ENCODE data around the gene CLDN4. TPM values are rescaled to one million over a fixed set of nuclear protein-coding genes. Genes with fewer than 3 reads are reported as not detected.
"Not testable (repeated sequence)": the region's sequence is repeated elsewhere in the genome, so short reads cannot be mapped to it uniquely, and the experiment has no call there.

CLDN4 gene
- total RNA-seq, 1 donor from 2014 or later: not detected

DNA sequence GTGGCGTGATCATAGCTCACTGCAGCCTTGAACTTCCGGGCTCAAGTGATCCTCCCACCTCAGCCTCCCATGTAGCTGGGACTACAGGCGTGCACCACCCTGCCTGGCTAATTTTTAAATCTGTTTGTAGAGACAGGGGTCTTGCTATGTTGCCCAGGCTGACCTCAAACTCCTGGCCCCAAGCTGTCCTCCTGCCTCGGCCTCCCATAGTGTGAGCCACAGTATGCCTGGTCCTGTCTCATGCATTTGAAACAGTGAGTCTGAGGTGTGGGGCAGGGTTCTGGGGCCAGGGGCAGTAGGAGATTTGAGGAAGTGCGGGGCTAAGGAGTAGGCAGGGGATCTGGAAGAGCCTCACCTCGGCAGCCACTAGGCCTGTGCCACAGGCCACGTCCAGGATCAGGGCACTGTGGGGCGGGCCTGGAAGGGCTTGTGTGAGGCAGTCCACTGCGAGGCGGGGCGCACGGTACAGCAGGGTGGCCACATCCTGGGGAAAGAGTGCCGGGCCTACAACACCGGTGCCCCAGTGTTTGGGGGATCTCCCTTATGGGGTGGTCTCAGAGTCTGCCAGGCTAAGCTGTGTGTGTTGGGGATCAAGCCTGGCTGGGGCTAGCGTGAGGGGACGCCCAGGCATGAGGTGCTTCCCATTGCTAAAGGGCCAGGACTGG is 10.1 kb downstream of the CLDN4 start:
- no peaks in the 10 kb centered on the region for H3K36me3 Mint-ChIP-seq (ENCODE audit: low read depth)
- H3K27me3 Mint-ChIP-seq (ENCODE audit: insufficient read depth): peaks cover 9% of the 10 kb centered on the region
- no peak overlapping the region for H3K27ac Mint-ChIP-seq
- H3K9me3 Mint-ChIP-seq: no peaks in the 10 kb centered on the region
- DNase-seq (ENCODE audit: low spot score): no peak
- intact Hi-C loops (cut with micrococcal nuclease): no loop called here
- peak overlapping the region; percentile 30 for H3K4me3 Mint-ChIP-seq
- H3K4me1 Mint-ChIP-seq (ENCODE audit: low read depth): peaks cover 10% of the 10 kb centered on the region

- Mint-ChIP-seq H3K27me3 (ENCODE audit: insufficient read depth) (peaks cover 10% of the 10 kb centered on the region), H3K4me1 (ENCODE audit: low read depth) (peaks cover 10% of the 10 kb centered on the region), H3K9me3 (no peaks in the 10 kb centered on the region), H3K36me3 (ENCODE audit: low read depth) (no peaks in the 10 kb centered on the region), H3K27ac (no peak overlapping the region), H3K4me3 (peak overlapping the region; percentile 83)
- no peak for DNase-seq (ENCODE audit: low spot score)
- intact Hi-C loops (cut with micrococcal nuclease): loop anchor here (1.0 to 2.0 kb wide), 6 partner anchors 10 to 319 kb away; partner anchors contain the start of genes ABHD11, BAZ1B, BUD23 and DNAJC30
Measured at GRCh38 chr7:73841689-73842066, 10.9 kb downstream of the CLDN4 start.

DNA sequence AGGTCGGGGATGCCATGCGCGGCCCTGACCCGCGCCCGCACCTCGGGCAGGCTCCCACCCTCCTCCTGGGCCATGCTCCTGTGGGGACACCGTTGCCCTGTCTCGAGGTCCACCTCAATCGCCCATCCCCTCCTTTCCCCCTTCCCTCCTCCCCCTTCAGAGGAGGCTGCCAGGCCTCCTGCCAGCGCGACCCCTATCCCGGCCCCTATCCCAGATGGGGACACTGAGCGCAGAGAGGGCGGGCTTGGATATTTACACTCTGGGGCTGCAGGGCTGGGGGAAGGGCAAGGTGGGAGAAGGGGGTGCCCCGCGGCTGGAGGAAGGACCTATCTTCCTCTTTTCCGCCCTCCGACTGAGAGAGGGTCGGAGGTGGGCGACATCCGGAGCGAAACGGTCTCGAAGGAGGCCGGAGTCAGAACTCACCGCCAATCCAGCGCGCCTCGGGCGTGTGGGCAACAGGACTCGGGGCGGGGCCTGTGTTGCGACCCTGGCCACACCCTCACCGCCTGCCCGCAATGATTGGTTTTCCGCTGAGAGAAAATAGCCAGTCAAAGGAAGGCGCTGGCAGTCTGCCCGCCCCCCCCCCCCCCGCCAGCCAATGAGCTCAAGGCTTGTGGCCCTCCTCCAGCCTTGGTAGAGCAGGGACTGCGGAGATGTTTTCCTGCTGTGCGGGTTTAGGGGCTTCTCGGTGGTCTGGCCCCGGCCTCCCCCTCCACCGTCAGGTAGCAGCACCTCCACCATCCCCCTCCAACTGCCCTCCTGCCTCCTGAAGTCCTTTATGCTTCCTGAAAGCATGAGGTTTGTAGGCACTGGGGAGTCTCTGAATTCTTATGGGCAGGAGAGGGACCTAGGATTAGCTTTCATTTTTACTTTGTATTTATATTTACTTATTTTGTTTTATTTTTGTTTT is 11.5 kb downstream of the CLDN4 start, which contains the start of gene METTL27:
METTL27 (minus strand) TSS at position 450 of the 910 bp plus-strand sequence; CDS start at position 74, 376 bp downstream.
- intact Hi-C loops (cut with micrococcal nuclease): loop anchor here (1.0 to 2.0 kb wide), 6 partner anchors 9 to 320 kb away; partner anchors contain the start of genes ABHD11, BAZ1B, BUD23 and DNAJC30
- Mint-ChIP-seq H3K27ac (peak within 1 kb of the TSS; percentile 73), H3K4me3 (peak within 1 kb of the TSS; percentile 83), H3K36me3 (ENCODE audit: low read depth) (no peaks in the 10 kb centered on the region), H3K4me1 (ENCODE audit: low read depth) (peaks cover 10% of the 10 kb centered on the region), H3K9me3 (no peaks in the 10 kb centered on the region), H3K27me3 (ENCODE audit: insufficient read depth) (peaks cover 10% of the 10 kb centered on the region)
- DNase-seq (ENCODE audit: low spot score): peak; percentile 87

- Mint-ChIP-seq H3K9me3 (no peaks in the 10 kb centered on the region), H3K36me3 (ENCODE audit: low read depth) (no peaks in the 10 kb centered on the region), H3K27ac (no peak overlapping the region), H3K4me1 (ENCODE audit: low read depth) (peaks cover 10% of the 10 kb centered on the region), H3K27me3 (ENCODE audit: insufficient read depth) (peaks cover 14% of the 10 kb centered on the region), H3K4me3 (peak overlapping the region; percentile 63)
- intact Hi-C loops (cut with micrococcal nuclease): no loop called here
- no peak for DNase-seq (ENCODE audit: low spot score)
Measured at GRCh38 chr7:73844131-73844547, 13.3 kb downstream of the CLDN4 start.

- DNase-seq (ENCODE audit: low spot score): no peak
- Mint-ChIP-seq H3K27me3 (ENCODE audit: insufficient read depth) (peaks cover 14% of the 10 kb centered on the region), H3K27ac (no peak overlapping the region), H3K36me3 (ENCODE audit: low read depth) (no peaks in the 10 kb centered on the region), H3K9me3 (no peaks in the 10 kb centered on the region), H3K4me3 (no peak overlapping the region), H3K4me1 (ENCODE audit: low read depth) (peaks cover 10% of the 10 kb centered on the region)
- intact Hi-C loops (cut with micrococcal nuclease): no loop called here
Measured at GRCh38 chr7:73844848-73845460, 14.2 kb downstream of the CLDN4 start.

- intact Hi-C loops (cut with micrococcal nuclease); H3K36me3 Mint-ChIP-seq (ENCODE audit: low read depth); DNase-seq (ENCODE audit: low spot score); H3K9me3 Mint-ChIP-seq; H3K4me3 Mint-ChIP-seq; H3K27ac Mint-ChIP-seq: not testable (repeated sequence)
- Mint-ChIP-seq H3K4me1 (ENCODE audit: low read depth) (peaks cover 11% of the 10 kb centered on the region), H3K27me3 (ENCODE audit: insufficient read depth) (peaks cover 14% of the 10 kb centered on the region)
Measured at GRCh38 chr7:73845701-73846195, 15.0 kb downstream of the CLDN4 start.

GRCh38 chr7:73847941-73848723 is 17.3 kb downstream of the CLDN4 start:
- Mint-ChIP-seq H3K4me3 (no peak overlapping the region), H3K9me3 (no peaks in the 10 kb centered on the region), H3K27me3 (ENCODE audit: insufficient read depth) (peaks cover 14% of the 10 kb centered on the region), H3K36me3 (ENCODE audit: low read depth) (no peaks in the 10 kb centered on the region), H3K27ac (no peak overlapping the region), H3K4me1 (ENCODE audit: low read depth) (peaks cover 28% of the 10 kb centered on the region)
- intact Hi-C loops (cut with micrococcal nuclease): no loop called here
- no peak for DNase-seq (ENCODE audit: low spot score)

DNA sequence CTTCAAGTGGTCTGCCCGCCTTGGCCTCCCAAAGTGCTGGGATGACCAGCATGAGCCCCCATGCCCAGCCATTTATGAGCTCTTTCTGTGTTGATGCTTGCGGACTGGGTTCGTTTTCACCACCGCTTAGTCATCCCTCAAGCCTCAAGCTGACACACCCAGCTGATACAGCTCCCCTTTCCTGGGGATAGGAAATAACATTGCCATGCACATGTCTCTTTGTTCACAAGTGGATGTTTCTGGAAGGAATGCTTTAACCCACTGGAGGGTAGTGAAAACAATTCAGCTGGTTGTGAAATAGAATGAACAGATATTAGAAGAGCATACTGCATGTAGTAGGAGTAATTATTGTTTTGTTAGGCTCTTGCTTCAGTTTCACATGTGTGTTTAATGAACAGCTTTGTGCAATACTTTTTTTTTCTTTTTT is 20.0 kb downstream of the CLDN4 start:
- Mint-ChIP-seq H3K36me3 (ENCODE audit: low read depth) (no peaks in the 10 kb centered on the region), H3K4me1 (ENCODE audit: low read depth) (peaks cover 25% of the 10 kb centered on the region), H3K27ac (peak overlapping the region; percentile 52), H3K9me3 (no peaks in the 10 kb centered on the region), H3K4me3 (no peak overlapping the region), H3K27me3 (ENCODE audit: insufficient read depth) (peaks cover 13% of the 10 kb centered on the region)
- DNase-seq (ENCODE audit: low spot score): no peak
- intact Hi-C loops (cut with micrococcal nuclease): loop anchor here (1.0 to 10.0 kb wide), 4 partner anchors 8 to 246 kb away; partner anchors contain the start of genes ABHD11 and METTL27

- Mint-ChIP-seq H3K4me3 (no peak overlapping the region), H3K36me3 (ENCODE audit: low read depth) (no peaks in the 10 kb centered on the region), H3K4me1 (ENCODE audit: low read depth) (peaks cover 26% of the 10 kb centered on the region), H3K27ac (peak overlapping the region; percentile 15), H3K9me3 (no peaks in the 10 kb centered on the region), H3K27me3 (ENCODE audit: insufficient read depth) (peaks cover 13% of the 10 kb centered on the region)
- intact Hi-C loops (cut with micrococcal nuclease): loop anchor here (1.0 to 10.0 kb wide), 4 partner anchors 9 to 247 kb away; partner anchors contain the start of genes ABHD11 and METTL27
- no peak for DNase-seq (ENCODE audit: low spot score)
Measured at GRCh38 chr7:73851410-73852338, 20.9 kb downstream of the CLDN4 start.

DNA sequence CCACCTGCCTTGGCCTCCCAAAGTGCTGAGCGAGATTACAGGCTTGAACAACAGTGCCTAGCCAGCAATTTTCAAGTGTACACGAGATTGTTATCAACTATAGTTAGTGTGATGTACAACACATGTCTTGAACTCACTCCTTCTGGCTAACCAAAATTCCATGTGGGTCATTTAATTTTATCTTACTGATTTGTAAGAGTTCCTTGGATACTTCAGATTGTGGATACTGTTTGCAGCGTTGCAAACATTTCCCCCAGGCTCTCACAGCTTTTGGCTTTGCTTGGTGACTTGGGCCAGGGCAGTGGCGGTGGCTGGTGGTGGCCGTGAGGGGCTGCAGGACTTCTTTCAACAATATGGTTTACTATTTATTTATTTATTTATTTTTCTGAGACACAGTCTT is 21.7 kb downstream of the CLDN4 start:
- no peak for DNase-seq (ENCODE audit: low spot score)
- Mint-ChIP-seq H3K27me3 (ENCODE audit: insufficient read depth) (peaks cover 17% of the 10 kb centered on the region), H3K36me3 (ENCODE audit: low read depth) (no peaks in the 10 kb centered on the region), H3K9me3 (no peaks in the 10 kb centered on the region), H3K27ac (no peak overlapping the region), H3K4me3 (no peak overlapping the region), H3K4me1 (ENCODE audit: low read depth) (peaks cover 26% of the 10 kb centered on the region)
- intact Hi-C loops (cut with micrococcal nuclease): loop anchor here (10.0 kb wide), 1 partner anchor 248 kb away; no protein-coding TSS in a partner anchor

DNA sequence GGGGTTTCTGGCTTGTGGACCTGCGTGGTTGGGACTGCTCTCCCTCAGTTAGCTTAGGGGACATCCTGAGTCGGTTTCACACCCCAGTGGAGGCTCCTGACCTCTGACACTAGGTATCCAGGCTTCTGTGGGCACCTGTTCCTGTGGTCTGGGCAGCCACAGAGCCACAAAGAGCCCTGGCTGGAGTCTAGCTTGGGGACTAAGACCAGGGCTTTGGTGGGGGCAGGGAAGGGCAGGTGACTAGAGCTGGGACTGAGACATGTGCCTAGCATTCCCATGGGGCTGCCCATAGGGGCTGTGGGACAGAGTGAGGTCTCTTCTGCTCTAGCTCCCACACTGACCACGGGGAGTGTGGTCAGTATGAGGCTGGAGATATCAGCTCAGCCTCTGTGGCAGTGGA is 26.1 kb downstream of the CLDN4 start:
- H3K4me3 Mint-ChIP-seq: peak overlapping the region; percentile 13
- H3K4me1 Mint-ChIP-seq (ENCODE audit: low read depth): peaks cover 13% of the 10 kb centered on the region
- no peak for DNase-seq (ENCODE audit: low spot score)
- no peaks in the 10 kb centered on the region for H3K36me3 Mint-ChIP-seq (ENCODE audit: low read depth)
- no peaks in the 10 kb centered on the region for H3K9me3 Mint-ChIP-seq
- intact Hi-C loops (cut with micrococcal nuclease): loop anchor here (10.0 kb wide), 1 partner anchor 252 kb away; no protein-coding TSS in a partner anchor
- peaks cover 24% of the 10 kb centered on the region for H3K27me3 Mint-ChIP-seq (ENCODE audit: insufficient read depth)
- no peak overlapping the region for H3K27ac Mint-ChIP-seq
